Endothelial cell of hepatic sinusoid (primary cell): ENCODE measurements around the gene NCOA7.

Experiments used
- in situ Hi-C: cut with HindIII; loops from 2 replicates; pipeline ENCODE4 v1.10.0; 2017; ENCODE audit warnings: low sequenced_read_pairs

NCOA7 gene

GRCh38 chr6:125753218-125753936 lies 37.4 kb upstream of the NCOA7 start:
- in situ Hi-C loops: loop anchor here (5.0 kb wide), 1 partner anchor 441 kb away; no protein-coding TSS in a partner anchor

GRCh38 chr6:125753937-125754259 lies 36.9 kb upstream of the NCOA7 start:
- in situ Hi-C loops: loop anchor here (5.0 kb wide), 1 partner anchor 442 kb away; no protein-coding TSS in a partner anchor

GRCh38 chr6:125754566-125754965 lies 36.2 kb upstream of the NCOA7 start:
- in situ Hi-C loops: loop anchor here (5.0 kb wide), 1 partner anchor 442 kb away; no protein-coding TSS in a partner anchor

GRCh38 chr6:125759184-125759902 lies 31.4 kb upstream of the NCOA7 start:
- in situ Hi-C loops: no loop called here

- in situ Hi-C loops: no loop called here
Measured at GRCh38 chr6:125759959-125760457, 30.8 kb upstream of the NCOA7 start.

- in situ Hi-C loops: no loop called here
Measured at GRCh38 chr6:125764121-125764671, 26.6 kb upstream of the NCOA7 start.

GRCh38 chr6:125765944-125766343 lies 24.8 kb upstream of the NCOA7 start:
- in situ Hi-C loops: no loop called here

- in situ Hi-C loops: no loop called here
Measured at GRCh38 chr6:125766641-125767040, 24.1 kb upstream of the NCOA7 start.

GRCh38 chr6:125769147-125769783 lies 21.5 kb upstream of the NCOA7 start:
- in situ Hi-C loops: no loop called here

- in situ Hi-C loops: no loop called here
Measured at GRCh38 chr6:125773387-125774341, 17.1 kb upstream of the NCOA7 start.

- in situ Hi-C loops: loop anchor here (25.0 kb wide), 1 partner anchor 186 kb away; the partner anchor contains the start of gene HINT3
Measured at GRCh38 chr6:125776107-125776826, 14.5 kb upstream of the NCOA7 start.

- in situ Hi-C loops: loop anchor here (25.0 kb wide), 1 partner anchor 182 kb away; the partner anchor contains the start of gene HINT3
Measured at GRCh38 chr6:125779924-125780539, 10.7 kb upstream of the NCOA7 start.

GRCh38 chr6:125780540-125781313 lies 10.0 kb upstream of the NCOA7 start:
- in situ Hi-C loops: loop anchor here (25.0 kb wide), 1 partner anchor 182 kb away; the partner anchor contains the start of gene HINT3

- in situ Hi-C loops: loop anchor here (25.0 kb wide), 1 partner anchor 181 kb away; the partner anchor contains the start of gene HINT3
Measured at GRCh38 chr6:125781314-125781868, 9.4 kb upstream of the NCOA7 start.

- in situ Hi-C loops: loop anchor here (25.0 kb wide), 1 partner anchor 178 kb away; the partner anchor contains the start of gene HINT3
Measured at GRCh38 chr6:125784365-125784764, 6.4 kb upstream of the NCOA7 start.

GRCh38 chr6:125787791-125788190 lies 3.0 kb upstream of the NCOA7 start:
- in situ Hi-C loops: loop anchor here (25.0 kb wide), 1 partner anchor 175 kb away; the partner anchor contains the start of gene HINT3

- in situ Hi-C loops: loop anchor here (25.0 kb wide), 1 partner anchor 173 kb away; the partner anchor contains the start of gene HINT3
Measured at GRCh38 chr6:125789167-125789566, 1.6 kb upstream of the NCOA7 start.
